ENCODE results near the gene SUMO1. TPM values are rescaled to one million over a fixed set of nuclear protein-coding genes. Genes with fewer than 3 reads are reported as not detected.
A peak's percentile ranks its signal among the peaks of the same experiment; 100 is the strongest.
"Not testable (repeated sequence)": the region's sequence is repeated elsewhere in the genome, so short reads cannot be mapped to it uniquely, and the experiment has no call there.

The SUMO1 gene
- polyA plus RNA-seq, 1 experiment, result 48.0 TPM

- TF ChIP-seq CTCF (IDR thresholded peaks at IDR 0.05; ENCODE audit: insufficient read depth, low read depth, low read length), result no peak
- no peak overlapping the region for H3K4me3 ChIP-seq (ENCODE audit: low read depth, low read length)
- no peak for DNase-seq (ENCODE audit: low read depth)
- H3K36me3 ChIP-seq (ENCODE audit: control insufficient read depth, insufficient read depth, low read length), result no peaks in the 10 kb centered on the region
- H3K27me3 ChIP-seq (ENCODE audit: control insufficient read depth, insufficient read depth, low read length), result no peaks in the 10 kb centered on the region
- ChIA-PET CTCF (no interaction called here), POLR2A (interaction anchor here (0.6 kb wide), 2 partner anchors 16 to 21 kb away, joined by 3 to 4 read pairs; no protein-coding TSS in a partner anchor)
Observed at GRCh38 chr2:202251494-202251893, 13.1 kb upstream of the SUMO1 start.

- H3K36me3 ChIP-seq (ENCODE audit: control insufficient read depth, insufficient read depth, low read length), result no peaks in the 10 kb centered on the region
- DNase-seq (ENCODE audit: low read depth), result no peak
- H3K27me3 ChIP-seq (ENCODE audit: control insufficient read depth, insufficient read depth, low read length), result no peaks in the 10 kb centered on the region
- TF ChIP-seq CTCF (IDR thresholded peaks at IDR 0.05; ENCODE audit: insufficient read depth, low read depth, low read length), result no peak
- ChIA-PET CTCF (interaction anchor here (0.6 kb wide), 1 partner anchor 404 kb away, joined by 4 read pairs; no protein-coding TSS in a partner anchor), POLR2A (no interaction called here)
- no peak overlapping the region for H3K4me3 ChIP-seq (ENCODE audit: low read depth, low read length)
Observed at GRCh38 chr2:202249521-202250253, 11.3 kb upstream of the SUMO1 start.

GRCh38 chr2:202247710-202248109 lies 9.3 kb upstream of the SUMO1 start:
- H3K27me3 ChIP-seq (ENCODE audit: control insufficient read depth, insufficient read depth, low read length); CTCF ChIA-PET; DNase-seq (ENCODE audit: low read depth); H3K36me3 ChIP-seq (ENCODE audit: control insufficient read depth, insufficient read depth, low read length); POLR2A ChIA-PET; H3K4me3 ChIP-seq (ENCODE audit: low read depth, low read length): not testable (repeated sequence)

- Histone ChIP-seq H3K36me3 (ENCODE audit: control insufficient read depth, insufficient read depth, low read length) (no peaks in the 10 kb centered on the region; the same call in 1 of the 2 replicates), H3K27me3 (ENCODE audit: control insufficient read depth, insufficient read depth, low read length) (no peaks in the 10 kb centered on the region), H3K4me3 (ENCODE audit: low read depth, low read length) (peak overlapping the region; percentile 65)
- ChIA-PET POLR2A (no interaction called here), CTCF (no interaction called here)
- DNase-seq (ENCODE audit: low read depth), result no peak
- TF ChIP-seq CTCF (IDR thresholded peaks at IDR 0.05; ENCODE audit: insufficient read depth, low read depth, low read length), result no peak
Observed at GRCh38 chr2:202237787-202238233, 587 bp downstream of the SUMO1 start.

GRCh38 chr2:202221873-202222272 lies 16.5 kb downstream of the SUMO1 start:
- Histone ChIP-seq H3K27me3 (ENCODE audit: control insufficient read depth, insufficient read depth, low read length) (no peaks in the 10 kb centered on the region), H3K4me3 (ENCODE audit: low read depth, low read length) (no peak overlapping the region), H3K36me3 (ENCODE audit: control insufficient read depth, insufficient read depth, low read length) (peaks cover 2% of the 10 kb centered on the region; the same call in 1 of the 2 replicates)
- DNase-seq (ENCODE audit: low read depth), result no peak
- TF ChIP-seq CTCF (IDR thresholded peaks at IDR 0.05; ENCODE audit: insufficient read depth, low read depth, low read length), result no peak
- CTCF ChIA-PET, result no interaction called here
- POLR2A ChIA-PET, result interaction anchor here (0.5 to 0.6 kb wide), 2 partner anchors 8 to 456 kb away, joined by 3 to 8 read pairs; no protein-coding TSS in a partner anchor
